ENCODE measurements around the gene UBTD2. TPM values are rescaled to one million over a fixed set of nuclear protein-coding genes. Genes with fewer than 3 reads are reported as not detected.

UBTD2 gene
- total RNA-seq, 3 donors from 2014 or later (not counting 1 experiment from before 2014, with no cell fraction given), result 1.7 to 3.3 (median 2.6) TPM

DNA sequence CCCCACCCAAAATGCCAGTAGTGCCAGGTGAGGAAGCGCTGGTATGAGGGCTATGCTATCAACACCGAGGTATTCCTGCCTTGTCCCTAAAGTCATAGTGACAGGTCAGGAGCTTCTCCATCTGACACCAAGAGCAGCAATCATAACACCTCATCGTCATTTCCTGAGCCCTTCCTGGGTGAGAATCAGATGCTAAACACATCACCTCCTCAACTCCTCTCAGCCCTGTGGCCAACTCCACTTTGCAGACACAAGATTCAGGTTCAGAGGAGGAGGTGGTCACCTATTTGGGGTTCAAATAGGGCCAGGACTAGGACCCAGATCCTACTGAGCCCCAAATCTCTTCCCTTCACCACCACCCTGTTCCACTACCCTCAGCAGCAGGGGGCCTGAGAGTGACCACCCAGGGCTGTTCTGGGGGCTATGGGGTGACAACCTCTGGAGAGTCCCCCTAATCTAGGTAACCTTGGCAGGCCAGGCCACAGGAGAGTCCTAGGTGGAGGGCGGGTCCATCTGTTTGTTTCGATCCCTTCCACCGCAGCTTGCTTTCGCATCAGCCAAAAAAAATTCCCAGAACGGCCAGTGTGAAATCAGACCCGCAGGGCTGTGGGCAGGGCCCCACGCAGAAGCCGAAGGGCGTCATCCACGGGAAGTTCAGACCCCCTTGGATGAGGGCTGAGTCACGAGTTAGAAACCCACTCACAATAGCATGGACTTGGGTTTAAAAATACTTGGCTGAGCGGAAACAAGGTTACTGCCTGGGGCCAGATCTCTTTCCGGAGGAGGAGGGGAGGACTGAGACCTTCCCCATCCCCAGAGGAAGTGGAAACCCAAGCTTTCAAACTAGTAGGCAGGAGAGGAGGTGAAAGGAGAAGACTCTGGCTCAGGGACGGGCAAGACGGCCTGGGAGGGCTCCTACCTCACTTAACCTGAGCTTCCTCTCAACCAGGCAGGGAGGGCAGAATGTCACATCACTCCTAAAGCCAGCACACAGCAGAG, 104.3 kb downstream of the UBTD2 start:
- no peaks in the 10 kb centered on the region for H3K9me3 Mint-ChIP-seq

DNA sequence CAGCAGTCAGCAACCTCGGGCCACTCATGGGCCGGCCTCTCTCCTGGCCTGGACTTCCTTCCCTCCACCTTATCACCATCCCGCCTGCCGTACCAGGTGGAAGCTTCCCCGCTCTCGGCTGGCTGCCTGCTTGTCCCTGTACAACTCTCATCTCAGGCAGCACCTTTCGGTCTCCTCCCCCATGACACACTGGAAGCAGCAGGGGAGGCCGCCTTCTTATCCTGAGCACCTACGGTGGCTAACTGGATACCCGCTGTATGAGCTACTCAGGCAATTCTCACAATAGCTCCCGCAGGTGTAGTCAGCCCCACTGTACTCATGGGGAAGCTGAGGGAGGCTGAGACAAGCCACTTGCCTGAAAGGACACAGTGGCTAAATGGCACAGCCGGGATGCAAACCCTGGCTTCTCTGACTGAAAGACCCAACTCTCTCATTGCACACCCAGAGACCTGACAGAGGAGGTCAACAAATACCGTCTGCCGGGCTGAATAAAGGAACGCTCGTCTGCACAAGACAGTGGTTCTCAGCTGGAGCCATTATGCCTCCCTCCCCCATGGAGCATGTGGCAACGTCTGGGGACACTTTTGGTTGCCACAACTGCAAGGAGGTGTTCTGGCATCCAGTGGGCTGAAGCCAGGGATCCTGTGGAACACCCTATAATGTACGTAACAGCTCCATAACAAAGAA, 105.1 kb downstream of the UBTD2 start:
- no peaks in the 10 kb centered on the region for H3K27me3 Mint-ChIP-seq (ENCODE audit: low read depth in 2 of 2)
- peak overlapping the region; percentile 97 to 98 for H3K27ac Mint-ChIP-seq
- intact Hi-C loops (cut with micrococcal nuclease), result loop anchor here (5.0 kb wide), 1 partner anchor 589 kb away; no protein-coding TSS in a partner anchor
- H3K9me3 Mint-ChIP-seq, result no peaks in the 10 kb centered on the region
- H3K36me3 Mint-ChIP-seq, result no peaks in the 10 kb centered on the region
- H3K4me1 Mint-ChIP-seq, result peaks cover 79 to 81% of the 10 kb centered on the region in 2 donors
- H3K36me3 ChIP-seq (ENCODE audit: control insufficient read depth, insufficient read depth, low read length), result peaks cover 3% of the 10 kb centered on the region
- H3K27me3 ChIP-seq (ENCODE audit: control insufficient read depth, insufficient read depth, low read length), result no peaks in the 10 kb centered on the region
- peaks cover 98% of the 10 kb centered on the region for H3K4me1 ChIP-seq (ENCODE audit: control insufficient read depth, insufficient read depth, low read length)
- H3K27ac ChIP-seq (ENCODE audit: low read length), result peak overlapping the region; percentile 95
- WGBS (ENCODE audit: insufficient coverage), result 5% methylated on average over 18 of the region's 18 CpGs
- peak overlapping the region; percentile 90 for H3K4me3 Mint-ChIP-seq
- H3K9me3 ChIP-seq (ENCODE audit: control insufficient read depth, insufficient read depth, low read length), result no peaks in the 10 kb centered on the region
- TF ChIP-seq, protein P1, sequence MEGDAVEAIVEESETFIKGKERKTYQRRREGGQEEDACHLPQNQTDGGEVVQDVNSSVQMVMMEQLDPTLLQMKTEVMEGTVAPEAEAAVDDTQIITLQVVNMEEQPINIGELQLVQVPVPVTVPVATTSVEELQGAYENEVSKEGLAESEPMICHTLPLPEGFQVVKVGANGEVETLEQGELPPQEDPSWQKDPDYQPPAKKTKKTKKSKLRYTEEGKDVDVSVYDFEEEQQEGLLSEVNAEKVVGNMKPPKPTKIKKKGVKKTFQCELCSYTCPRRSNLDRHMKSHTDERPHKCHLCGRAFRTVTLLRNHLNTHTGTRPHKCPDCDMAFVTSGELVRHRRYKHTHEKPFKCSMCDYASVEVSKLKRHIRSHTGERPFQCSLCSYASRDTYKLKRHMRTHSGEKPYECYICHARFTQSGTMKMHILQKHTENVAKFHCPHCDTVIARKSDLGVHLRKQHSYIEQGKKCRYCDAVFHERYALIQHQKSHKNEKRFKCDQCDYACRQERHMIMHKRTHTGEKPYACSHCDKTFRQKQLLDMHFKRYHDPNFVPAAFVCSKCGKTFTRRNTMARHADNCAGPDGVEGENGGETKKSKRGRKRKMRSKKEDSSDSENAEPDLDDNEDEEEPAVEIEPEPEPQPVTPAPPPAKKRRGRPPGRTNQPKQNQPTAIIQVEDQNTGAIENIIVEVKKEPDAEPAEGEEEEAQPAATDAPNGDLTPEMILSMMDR (IDR thresholded peaks at IDR 0.05), result no peak
- peak overlapping the region; percentile 28 for H3K4me3 ChIP-seq (ENCODE audit: low read length)
- DNase-seq, result peak; percentile 49 to 56
- ATAC-seq, result peak; percentile 5 to 12 (median 11)

More for the DNA sequence above, 104.3 kb downstream of the UBTD2 start:
- H3K27me3 ChIP-seq (ENCODE audit: control insufficient read depth, insufficient read depth, low read length), result no peaks in the 10 kb centered on the region
- ATAC-seq (peak; percentile 51 to 74 (median 61)), DNase-seq (peak; percentile 64 to 87)
- intact Hi-C loops (cut with micrococcal nuclease), result loop anchor here (1.0 to 5.0 kb wide), 2 partner anchors 8 to 588 kb away; no protein-coding TSS in a partner anchor
- H3K36me3 ChIP-seq (ENCODE audit: control insufficient read depth, insufficient read depth, low read length), result peaks cover 9% of the 10 kb centered on the region
- Mint-ChIP-seq H3K27me3 (ENCODE audit: low read depth in 2 of 2) (no peaks in the 10 kb centered on the region), H3K27ac (peak overlapping the region; percentile 97 to 98), H3K4me1 (peaks cover 76 to 77% of the 10 kb centered on the region in 2 donors), H3K36me3 (no peaks in the 10 kb centered on the region), H3K4me3 (peak overlapping the region; percentile 90)
- no peaks in the 10 kb centered on the region for H3K9me3 ChIP-seq (ENCODE audit: control insufficient read depth, insufficient read depth, low read length)
- peaks cover 98% of the 10 kb centered on the region for H3K4me1 ChIP-seq (ENCODE audit: control insufficient read depth, insufficient read depth, low read length)
- peak overlapping the region; percentile 28 for H3K4me3 ChIP-seq (ENCODE audit: low read length)
- peak overlapping the region; percentile 95 for H3K27ac ChIP-seq (ENCODE audit: low read length)
- TF ChIP-seq, protein P1 (IDR thresholded peaks at IDR 0.05), result no peak
- WGBS (ENCODE audit: insufficient coverage), result 3% methylated on average over 17 of the region's 18 CpGs

DNA sequence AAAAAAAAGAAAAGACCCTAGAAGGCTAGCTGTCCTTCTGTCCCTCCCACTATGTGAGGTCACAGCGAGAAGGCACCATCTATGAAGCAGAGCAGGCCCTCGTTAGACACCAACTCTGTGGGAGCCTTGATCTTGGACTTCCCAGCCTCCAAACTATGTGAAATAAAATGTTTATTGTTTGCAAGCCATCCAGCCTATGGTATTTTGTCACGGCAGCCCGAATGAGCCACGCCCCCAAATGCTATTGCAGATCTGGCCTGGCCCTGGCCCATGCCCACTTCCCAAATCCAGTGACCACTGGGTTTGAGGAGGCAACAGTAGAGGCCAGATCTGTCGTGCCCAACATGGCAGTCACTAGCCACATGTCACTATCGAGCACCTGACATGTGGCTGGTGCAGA, 106.4 kb downstream of the UBTD2 start:
- H3K9me3 ChIP-seq (ENCODE audit: control insufficient read depth, insufficient read depth, low read length), result no peaks in the 10 kb centered on the region
- H3K27me3 ChIP-seq (ENCODE audit: control insufficient read depth, insufficient read depth, low read length), result no peaks in the 10 kb centered on the region
- H3K36me3 Mint-ChIP-seq, result no peaks in the 10 kb centered on the region
- intact Hi-C loops (cut with micrococcal nuclease), result loop anchor here (5.0 kb wide), 1 partner anchor 590 kb away; no protein-coding TSS in a partner anchor
- peak in 1 of 2 donors; percentile 36 for DNase-seq
- H3K27me3 Mint-ChIP-seq (ENCODE audit: low read depth in 2 of 2), result no peaks in the 10 kb centered on the region
- H3K4me1 Mint-ChIP-seq, result peaks cover 83 to 86% of the 10 kb centered on the region in 2 donors
- H3K9me3 Mint-ChIP-seq, result no peaks in the 10 kb centered on the region
- peaks cover 6% of the 10 kb centered on the region for H3K36me3 ChIP-seq (ENCODE audit: control insufficient read depth, insufficient read depth, low read length)
- 30% methylated on average over 7 of the region's 7 CpGs for WGBS (ENCODE audit: insufficient coverage)
- peak overlapping the region; percentile 95 for H3K27ac ChIP-seq (ENCODE audit: low read length)
- peaks cover 98% of the 10 kb centered on the region for H3K4me1 ChIP-seq (ENCODE audit: control insufficient read depth, insufficient read depth, low read length)
- peak overlapping the region; percentile 97 to 98 for H3K27ac Mint-ChIP-seq
- H3K4me3 ChIP-seq (ENCODE audit: low read length), result no peak overlapping the region
- no peak for ATAC-seq
- TF ChIP-seq, protein P1 (IDR thresholded peaks at IDR 0.05), result no peak
- peak overlapping the region; percentile 90 for H3K4me3 Mint-ChIP-seq

Data from natural killer cell (primary cell).